KG1 (cell line): ENCODE results near the gene PCDHGA4.
"Not testable (repeated sequence)": the region's sequence is repeated elsewhere in the genome, so short reads cannot be mapped to it uniquely, and the experiment has no call there.

Experiments used
- DNase-seq: peaks from one replicate; lab custom pipeline; 2025; lab: John Stamatoyannopoulos, UW

Gene PCDHGA4

DNA sequence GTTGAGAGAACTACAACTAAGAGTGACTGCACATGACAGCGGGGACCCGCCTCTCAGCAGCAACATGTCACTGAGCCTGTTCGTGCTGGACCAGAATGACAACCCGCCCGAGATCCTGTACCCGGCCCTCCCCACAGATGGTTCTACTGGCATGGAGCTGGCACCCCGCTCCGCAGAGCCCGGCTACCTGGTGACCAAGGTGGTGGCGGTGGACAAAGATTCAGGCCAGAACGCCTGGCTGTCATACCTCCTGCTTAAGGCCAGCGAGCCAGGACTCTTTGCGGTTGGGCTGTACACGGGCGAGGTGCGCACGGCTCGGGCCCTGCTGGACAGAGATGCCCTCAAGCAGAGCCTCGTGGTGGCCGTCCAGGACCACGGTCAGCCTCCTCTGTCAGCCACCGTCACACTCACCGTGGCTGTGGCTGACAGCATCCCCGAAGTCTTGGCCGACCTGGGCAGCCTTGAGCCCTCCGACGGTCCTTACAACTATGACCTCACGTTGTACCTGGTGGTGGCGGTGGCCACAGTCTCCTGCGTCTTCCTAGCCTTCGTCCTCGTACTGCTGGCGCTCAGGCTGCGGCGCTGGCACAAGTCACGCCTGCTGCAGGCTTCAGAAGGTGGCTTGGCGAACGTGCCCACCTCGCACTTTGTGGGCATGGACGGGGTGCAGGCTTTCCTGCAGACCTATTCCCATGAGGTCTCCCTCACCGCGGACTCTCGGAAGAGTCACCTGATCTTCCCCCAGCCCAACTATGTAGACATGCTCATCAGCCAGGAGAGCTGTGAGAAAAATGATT, 29.8 kb downstream of the PCDHGA4 start:
- DNase-seq = no peak

DNA sequence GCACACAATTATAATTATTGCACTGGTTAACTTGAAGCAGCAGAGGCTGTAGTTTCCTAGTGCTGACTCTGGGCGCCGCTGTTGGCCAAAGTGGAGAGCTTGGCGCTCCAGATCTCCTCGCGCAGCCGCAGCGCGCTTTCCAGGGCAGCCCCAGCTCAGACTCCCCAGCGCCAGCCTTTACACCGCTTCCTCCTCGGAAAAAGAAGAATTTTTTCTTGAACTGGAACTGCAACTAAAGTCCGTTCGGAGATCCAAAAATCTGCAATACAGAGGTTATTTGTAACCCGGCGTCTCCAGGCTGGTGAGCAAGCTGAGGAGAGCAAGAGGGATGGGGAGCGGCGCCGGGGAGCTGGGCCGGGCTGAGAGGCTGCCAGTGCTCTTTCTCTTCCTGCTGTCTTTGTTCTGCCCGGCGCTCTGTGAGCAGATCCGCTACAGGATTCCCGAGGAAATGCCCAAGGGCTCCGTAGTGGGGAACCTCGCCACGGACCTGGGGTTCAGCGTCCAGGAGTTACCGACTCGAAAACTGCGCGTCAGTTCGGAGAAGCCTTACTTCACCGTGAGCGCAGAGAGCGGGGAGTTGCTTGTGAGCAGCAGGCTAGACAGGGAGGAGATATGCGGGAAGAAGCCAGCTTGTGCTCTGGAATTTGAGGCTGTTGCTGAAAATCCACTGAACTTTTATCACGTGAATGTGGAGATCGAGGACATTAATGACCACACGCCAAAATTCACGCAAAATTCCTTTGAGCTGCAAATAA, 32.9 kb downstream of the PCDHGA4 start, which contains the start of gene PCDHGB4:
TSS of gene PCDHGB4 (plus strand) at position 142 of the 755 bp plus-strand sequence. CDS start at position 329, 187 bp downstream.
- DNase-seq = not testable (repeated sequence)

DNA sequence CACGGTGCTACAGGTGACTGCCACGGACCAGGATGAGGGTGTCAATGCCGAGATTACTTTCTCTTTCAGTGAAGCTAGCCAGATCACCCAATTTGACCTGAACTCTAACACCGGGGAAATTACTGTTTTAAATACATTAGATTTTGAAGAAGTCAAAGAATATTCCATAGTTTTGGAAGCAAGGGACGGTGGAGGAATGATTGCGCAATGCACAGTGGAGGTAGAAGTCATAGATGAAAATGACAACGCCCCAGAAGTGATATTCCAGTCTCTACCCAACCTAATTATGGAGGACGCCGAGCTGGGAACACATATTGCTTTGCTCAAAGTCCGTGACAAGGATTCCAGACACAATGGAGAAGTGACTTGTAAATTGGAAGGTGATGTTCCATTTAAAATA, 33.8 kb downstream of the PCDHGA4 start:
- DNase-seq = no peak

DNA sequence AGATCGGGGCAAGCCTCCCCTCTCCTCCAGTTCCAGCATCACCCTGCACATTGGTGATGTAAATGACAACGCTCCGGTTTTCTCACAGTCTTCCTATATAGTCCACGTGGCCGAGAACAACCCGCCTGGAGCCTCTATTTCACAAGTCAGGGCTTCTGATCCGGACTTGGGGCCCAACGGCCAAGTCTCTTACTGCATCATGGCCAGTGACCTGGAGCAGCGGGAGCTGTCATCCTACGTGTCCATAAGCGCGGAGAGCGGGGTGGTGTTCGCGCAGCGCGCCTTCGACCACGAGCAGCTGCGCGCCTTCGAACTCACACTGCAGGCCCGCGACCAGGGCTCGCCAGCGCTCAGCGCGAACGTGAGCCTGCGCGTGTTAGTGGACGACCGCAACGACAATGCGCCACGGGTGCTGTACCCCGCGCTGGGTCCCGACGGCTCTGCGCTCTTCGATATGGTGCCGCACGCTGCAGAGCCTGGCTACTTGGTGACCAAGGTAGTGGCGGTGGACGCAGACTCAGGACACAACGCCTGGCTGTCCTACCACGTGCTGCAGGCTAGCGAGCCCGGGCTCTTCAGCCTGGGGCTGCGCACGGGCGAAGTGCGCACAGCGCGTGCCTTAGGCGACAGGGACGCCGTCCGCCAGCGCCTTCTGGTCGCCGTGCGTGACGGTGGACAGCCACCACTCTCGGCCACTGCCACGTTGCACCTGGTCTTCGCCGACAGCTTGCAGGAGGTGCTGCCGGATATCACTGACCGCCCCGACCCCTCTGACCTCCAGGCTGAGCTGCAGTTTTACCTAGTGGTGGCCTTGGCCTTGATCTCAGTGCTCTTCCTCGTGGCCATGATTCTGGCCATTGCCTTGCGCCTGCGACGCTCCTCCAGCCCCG, 34.6 kb downstream of the PCDHGA4 start:
- no peak for DNase-seq

DNA sequence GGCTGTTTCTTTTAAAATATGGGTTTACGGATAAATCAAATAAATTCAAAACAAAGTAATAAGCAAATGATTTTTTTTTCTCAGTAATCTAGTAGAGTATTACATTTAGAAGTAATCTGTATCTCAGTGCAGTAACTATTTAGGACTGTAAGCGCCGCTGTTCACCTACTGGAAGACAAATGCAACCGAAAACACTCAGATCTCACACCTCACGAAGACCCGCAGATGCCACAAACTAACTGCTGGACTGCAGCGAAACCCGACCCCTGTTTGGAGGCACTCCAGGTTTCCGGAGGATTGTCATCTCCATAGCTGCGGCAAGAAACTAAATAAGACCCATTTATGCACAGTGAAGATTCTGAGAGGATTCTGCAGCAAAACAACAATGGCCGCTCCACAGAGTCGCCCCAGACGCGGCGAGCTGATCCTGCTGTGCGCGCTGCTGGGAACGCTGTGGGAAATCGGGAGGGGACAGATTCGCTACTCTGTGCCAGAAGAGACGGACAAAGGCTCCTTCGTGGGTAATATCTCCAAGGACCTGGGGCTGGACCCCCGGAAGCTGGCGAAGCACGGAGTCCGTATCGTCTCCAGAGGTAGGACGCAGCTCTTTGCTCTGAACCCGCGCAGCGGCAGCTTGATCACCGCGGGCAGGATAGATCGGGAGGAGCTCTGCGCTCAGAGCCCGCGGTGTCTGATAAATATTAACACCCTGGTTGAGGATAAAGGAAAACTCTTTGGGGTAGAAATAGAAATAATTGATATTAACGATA, 37.8 kb downstream of the PCDHGA4 start, which contains the start of gene PCDHGA8:
TSS of gene PCDHGA8 (plus strand) at position 205 of the 770 bp plus-strand sequence. CDS start at position 386, 181 bp downstream.
- DNase-seq = no peak

DNA sequence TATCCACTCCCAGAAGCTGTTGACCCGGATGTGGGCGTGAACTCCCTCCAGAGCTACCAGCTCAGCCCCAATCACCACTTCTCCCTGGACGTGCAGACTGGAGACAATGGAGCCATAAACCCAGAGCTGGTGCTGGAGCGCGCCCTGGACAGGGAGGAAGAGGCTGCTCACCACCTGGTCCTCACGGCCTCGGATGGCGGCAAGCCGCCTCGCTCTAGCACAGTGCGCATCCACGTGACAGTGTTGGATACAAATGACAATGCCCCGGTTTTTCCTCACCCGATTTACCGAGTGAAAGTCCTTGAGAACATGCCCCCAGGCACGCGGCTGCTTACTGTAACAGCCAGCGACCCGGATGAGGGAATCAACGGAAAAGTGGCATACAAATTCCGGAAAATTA, 38.4 kb downstream of the PCDHGA4 start:
- DNase-seq = no peak

DNA sequence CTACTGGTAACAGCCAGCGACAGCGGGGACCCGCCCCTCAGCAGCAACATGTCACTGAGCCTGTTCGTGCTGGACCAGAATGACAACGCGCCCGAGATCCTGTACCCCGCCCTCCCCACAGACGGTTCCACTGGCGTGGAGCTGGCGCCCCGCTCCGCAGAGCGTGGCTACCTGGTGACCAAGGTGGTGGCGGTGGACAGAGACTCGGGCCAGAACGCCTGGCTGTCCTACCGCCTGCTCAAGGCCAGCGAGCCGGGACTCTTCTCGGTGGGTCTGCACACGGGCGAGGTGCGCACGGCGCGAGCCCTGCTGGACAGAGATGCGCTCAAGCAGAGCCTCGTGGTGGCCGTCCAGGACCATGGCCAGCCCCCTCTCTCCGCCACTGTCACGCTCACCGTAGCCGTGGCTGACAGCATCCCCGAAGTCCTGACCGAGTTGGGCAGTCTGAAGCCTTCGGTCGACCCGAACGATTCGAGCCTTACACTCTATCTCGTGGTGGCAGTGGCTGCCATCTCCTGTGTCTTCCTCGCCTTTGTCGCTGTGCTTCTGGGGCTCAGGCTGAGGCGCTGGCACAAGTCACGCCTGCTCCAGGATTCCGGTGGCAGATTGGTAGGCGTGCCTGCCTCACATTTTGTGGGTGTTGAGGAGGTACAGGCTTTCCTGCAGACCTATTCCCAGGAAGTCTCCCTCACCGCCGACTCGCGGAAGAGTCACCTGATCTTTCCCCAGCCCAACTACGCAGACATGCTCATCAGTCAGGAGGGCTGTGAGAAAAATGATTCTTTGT, 39.8 kb downstream of the PCDHGA4 start:
- DNase-seq = not testable (repeated sequence)

DNA sequence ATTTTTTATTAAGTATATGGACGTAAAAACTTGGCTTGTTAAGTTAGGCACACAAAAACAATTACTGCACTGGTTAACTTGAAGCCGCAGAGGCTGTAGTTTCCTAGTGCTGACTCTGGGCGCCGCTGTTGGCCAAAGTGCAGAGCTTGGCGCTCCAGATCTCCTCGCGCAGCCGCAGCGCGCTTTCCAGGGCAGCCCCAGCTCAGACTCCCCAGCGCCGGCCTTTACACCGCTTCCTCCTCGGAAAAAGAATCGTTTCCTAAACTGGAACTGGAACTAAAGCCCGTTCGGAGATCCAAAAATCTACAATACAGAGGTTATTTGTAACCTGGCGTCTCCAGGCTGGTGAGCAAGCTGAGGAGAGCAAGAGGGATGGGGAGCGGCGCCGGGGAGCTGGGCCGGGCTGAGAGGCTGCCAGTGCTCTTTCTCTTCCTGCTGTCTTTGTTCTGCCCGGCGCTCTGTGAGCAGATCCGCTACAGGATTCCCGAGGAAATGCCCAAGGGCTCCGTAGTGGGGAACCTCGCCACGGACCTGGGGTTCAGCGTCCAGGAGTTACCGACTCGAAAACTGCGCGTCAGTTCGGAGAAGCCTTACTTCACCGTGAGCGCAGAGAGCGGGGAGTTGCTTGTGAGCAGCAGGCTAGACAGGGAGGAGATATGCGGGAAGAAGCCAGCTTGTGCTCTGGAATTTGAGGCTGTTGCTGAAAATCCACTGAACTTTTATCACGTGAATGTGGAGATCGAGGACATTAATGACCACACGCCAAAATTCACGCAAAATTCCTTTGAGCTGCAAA, 43.1 kb downstream of the PCDHGA4 start, which contains the start of gene PCDHGB5:
TSS of gene PCDHGB5 (plus strand) at position 192 of the 796 bp plus-strand sequence. CDS start at position 373, 181 bp downstream.
- not testable (repeated sequence) for DNase-seq

DNA sequence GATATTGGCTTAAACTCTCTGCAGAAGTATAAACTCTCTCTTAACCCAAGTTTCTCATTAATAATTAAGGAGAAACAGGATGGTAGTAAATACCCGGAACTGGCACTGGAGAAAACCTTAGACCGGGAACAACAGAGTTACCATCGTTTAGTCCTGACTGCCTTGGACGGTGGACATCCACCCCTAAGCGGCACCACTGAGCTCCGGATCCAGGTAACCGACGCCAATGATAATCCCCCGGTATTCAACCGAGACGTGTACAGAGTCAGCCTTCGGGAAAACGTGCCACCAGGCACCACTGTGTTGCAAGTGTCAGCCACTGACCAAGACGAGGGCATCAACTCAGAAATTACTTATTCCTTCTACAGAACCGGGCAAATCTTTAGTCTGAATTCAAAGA, 43.8 kb downstream of the PCDHGA4 start:
- DNase-seq = no peak

DNA sequence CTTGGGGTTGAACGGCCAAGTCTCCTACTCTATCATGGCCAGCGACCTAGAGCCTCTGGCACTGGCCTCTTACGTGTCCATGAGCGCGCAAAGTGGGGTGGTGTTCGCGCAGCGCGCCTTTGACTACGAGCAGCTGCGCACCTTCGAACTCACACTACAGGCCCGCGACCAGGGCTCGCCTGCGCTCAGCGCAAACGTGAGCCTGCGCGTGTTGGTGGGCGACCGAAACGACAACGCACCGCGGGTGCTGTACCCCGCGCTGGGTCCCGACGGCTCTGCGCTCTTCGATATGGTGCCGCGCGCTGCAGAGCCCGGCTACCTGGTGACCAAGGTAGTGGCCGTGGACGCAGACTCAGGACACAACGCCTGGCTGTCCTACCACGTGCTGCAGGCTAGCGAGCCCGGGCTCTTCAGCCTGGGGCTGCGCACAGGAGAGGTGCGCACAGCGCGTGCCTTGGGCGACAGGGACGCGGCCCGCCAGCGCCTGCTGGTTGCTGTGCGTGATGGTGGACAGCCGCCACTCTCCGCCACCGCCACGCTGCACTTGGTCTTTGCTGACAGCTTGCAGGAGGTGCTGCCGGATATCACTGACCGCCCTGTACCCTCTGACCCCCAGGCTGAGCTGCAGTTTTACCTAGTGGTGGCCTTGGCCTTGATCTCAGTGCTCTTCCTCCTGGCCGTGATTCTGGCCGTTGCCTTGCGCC, 44.9 kb downstream of the PCDHGA4 start:
- DNase-seq = no peak

DNA sequence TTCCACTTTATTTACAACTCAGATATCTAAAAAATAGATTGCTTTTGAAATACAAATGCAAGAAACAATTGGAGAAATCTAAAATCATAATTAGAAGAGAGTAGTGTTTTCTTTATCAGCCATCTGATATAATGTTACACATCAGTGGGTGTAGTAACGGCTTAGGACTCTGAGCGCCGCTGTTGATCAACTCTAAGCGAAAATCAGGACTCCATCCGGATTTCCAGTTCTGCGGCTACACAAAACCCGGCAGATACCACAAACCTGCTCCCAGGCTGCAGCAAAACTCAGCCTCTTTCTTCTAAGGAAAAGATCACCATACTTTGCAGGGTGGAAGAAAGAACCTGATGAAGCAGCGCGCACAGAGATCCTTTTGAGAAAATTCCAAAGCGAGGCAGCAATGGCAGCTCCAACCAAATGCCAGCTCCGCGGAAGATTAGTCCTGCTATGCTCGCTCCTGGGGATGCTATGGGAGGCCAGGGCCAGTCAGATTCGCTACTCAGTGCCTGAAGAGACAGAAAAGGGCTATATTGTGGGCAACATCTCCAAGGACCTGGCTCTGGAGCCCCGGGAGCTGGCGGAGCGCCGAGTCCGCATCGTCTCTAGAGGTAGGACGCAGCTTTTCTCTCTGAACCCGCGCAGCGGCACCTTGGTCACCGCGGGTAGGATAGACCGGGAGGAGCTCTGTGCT, 47.9 kb downstream of the PCDHGA4 start, which contains the start of gene PCDHGA9:
TSS of gene PCDHGA9 (plus strand) at position 226 of the 691 bp plus-strand sequence. CDS start at position 401, 175 bp downstream.
- no peak for DNase-seq

DNA sequence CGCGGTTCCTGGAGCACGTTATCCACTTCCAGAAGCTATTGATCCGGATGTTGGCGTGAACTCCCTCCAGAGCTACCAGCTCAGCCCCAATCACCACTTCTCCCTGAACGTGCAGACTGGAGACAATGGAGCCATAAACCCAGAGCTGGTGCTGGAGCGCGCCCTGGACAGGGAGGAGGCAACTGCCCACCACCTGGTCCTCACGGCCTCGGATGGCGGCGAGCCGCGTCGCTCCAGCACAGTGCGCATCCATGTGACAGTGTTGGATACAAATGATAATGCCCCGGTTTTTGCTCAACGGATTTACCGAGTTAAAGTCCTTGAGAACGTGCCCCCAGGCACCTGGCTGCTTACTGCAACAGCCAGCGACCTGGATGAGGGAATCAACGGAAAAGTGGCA, 48.6 kb downstream of the PCDHGA4 start:
- no peak for DNase-seq
